ENCODE measurements around the gene HIGD1B.

DNA sequence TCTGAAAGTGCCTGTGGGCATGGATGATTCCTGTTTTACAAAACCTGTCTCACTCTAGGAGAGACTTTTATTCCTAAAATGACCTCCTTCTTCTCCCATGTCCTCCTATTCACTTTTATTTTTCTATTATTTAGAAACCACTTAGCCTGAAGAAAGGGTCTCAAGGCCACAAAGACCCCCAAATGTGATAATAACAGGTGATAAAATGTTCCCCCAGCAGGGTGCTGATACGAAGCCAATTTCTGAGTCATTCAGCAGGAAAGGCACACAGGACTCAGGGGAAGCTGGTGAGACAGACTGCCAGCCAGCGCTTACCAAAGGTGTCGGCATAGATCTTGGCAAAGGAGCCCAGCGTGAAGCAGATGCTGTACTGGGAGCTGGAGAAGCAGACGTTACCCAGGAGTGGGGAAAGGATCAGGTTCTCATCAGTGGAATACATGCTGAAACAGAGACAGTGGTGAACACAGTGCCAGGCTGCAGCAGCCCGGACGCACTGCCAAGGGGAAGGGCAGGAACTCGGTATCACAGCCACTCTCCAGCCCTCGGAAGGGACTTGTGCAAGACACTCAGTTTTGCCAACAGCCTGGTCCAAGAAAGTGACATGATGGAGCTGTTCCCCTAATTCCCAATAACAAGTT, 24.6 kb downstream of the HIGD1B start:
- TF ChIP-seq CBX2 (IDR thresholded peaks at IDR 0.05; ENCODE audit: insufficient read depth, low read length, poor library complexity, severe bottlenecking), result no peak
- no peak for TF ChIP-seq USF2 (CRISPR knock-in tag; IDR thresholded peaks at IDR 0.05)
- no peak for TF ChIP-seq CREB3 (tag; conservative IDR thresholded peaks at IDR 0.05; ENCODE audit: low read depth)
- TF ChIP-seq SMARCB1 (IDR thresholded peaks at IDR 0.05; ENCODE audit: insufficient read length, low read depth), result no peak
- TF ChIP-seq ZNF311 (CRISPR knock-in tag; IDR thresholded peaks at IDR 0.05), result no peak
- TF ChIP-seq BRF1 (IDR thresholded peaks at IDR 0.05; ENCODE audit: borderline replicate concordance, extremely low read depth, insufficient read length), result no peak
- TF ChIP-seq RNF2 (IDR thresholded peaks at IDR 0.05), result no peak
- no peak for TF ChIP-seq NRF1 (conservative IDR thresholded peaks at IDR 0.05 in 1 of 2, IDR thresholded peaks at IDR 0.05 in 1 of 2)

All from K562 (cell line).